GM21786 (cell line): Measurements from ENCODE around the gene TBX15.

Source experiments
- ATAC-seq: cut with Tn5 transposase; IDR thresholded peaks from one replicate; pipeline ENCODE4 v1.9.1; 2021; ENCODE audit not compliant: unreplicated experiment

The TBX15 gene

DNA sequence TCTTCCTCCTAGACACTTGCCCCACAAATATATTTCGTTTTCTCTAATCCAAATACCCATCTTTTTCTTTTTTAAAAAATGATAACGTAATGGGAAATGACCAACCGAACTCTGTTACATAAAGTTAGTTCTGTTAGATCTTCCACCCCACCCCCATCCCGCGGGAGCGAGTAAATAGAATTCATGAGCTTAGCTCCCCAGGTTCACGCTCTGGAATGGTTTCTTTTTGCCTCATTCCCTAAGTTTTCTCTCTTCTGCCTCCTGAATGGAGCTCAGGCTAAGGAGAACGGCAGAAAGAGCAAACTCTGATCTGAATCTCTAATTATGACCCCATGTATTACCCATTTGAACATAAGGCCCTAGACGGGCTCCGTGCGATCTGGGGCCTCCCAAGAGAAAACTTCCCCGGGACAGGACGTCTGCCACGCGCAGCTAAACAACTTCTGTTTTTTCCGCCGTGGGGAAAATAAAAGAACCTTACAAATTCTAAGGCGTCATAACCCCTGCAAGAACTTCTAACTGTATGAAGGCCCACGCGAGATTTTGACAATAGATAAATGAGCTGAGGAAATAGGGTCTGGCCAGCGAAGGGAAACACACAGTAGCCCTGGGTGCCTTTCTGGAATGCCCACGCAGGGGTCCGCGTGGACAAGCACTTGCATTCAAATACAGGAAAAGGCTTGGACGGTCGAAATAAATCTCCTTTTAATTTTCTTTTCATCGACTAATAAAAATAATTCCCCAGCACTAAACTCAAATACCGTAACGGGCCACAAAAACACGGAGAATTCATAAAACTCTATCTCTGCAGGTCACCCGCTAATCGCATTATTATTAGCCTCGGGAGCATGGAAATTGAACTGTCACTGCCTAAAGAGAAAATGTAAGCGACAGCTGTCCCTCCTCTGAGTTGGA is 2.2 kb downstream of the TBX15 start:
- ATAC-seq: no peak

DNA sequence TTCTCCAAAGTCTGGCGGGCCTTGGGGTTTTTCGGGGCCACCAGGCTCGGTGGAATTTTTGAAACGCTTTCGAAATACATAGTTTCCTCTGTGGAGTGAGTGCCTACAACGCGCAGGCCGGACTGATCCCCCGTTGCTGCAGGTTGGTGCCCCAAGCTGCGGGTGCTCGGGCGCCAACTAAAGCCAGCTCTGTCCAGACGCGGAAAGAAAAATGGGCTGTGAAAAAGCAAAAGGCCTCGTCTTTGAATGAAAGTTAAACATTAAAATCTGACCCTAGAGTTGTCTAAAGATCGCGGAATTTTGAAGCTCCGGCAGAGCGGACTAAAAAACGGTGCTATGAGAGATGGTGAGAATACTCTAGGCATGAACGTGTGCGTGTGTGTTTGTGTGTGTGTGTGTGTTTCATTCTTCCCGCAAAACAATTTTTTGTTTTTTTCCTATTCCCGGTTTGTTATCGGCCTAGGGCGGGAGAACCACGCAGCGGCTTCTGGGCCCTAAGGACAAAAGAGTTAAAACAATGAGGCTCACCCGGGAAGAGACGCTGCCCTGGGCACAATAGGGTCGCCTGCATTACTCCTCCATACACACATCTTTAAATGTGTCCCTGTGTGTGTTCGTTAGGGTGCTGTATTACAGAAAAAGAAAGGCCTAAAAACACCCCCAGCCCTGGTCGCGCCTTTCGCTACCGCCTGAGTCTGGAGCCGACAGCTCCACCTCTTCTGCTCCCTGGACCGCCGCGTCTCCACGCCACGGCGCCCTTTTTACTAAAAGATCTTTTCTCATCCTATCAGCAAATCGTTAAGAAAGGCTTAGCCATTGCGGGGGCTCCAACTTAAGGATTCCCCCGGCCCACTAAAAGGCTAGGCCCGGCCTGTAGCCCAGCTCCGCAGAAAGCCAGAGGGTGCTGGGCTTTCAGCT is 3.2 kb downstream of the TBX15 start:
- no peak for ATAC-seq

DNA sequence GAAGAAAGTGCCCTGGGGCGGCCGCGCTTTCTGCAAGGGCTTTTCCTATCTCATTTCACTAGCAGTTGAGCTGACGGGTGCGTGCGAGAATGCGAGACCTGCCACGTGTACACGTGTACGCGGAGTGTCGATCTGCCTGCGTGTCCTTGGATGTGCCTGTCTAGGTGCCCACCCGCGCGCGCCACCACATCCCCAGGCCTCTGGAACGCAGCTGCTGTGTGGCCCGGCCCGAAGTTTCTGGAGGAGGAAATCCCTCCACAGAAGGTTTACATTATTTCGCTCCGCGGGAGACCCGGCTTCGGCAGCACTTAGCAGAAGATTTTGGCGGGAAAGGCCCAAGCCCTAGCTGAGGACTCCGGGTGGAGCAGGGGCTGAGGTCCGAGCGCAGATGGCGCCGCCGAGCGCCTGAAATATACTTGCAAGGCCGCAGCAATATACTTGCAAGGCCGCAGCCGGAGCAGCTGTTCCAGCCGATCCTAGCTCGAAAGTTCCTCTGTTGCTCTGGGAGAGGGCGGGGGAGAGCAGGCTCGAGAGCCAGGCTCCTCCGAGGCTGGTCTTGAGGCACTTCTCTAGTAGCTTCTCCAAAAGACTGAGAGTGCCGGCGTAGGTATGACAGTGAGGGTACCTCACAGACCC is 3.9 kb downstream of the TBX15 start:
- no peak for ATAC-seq

DNA sequence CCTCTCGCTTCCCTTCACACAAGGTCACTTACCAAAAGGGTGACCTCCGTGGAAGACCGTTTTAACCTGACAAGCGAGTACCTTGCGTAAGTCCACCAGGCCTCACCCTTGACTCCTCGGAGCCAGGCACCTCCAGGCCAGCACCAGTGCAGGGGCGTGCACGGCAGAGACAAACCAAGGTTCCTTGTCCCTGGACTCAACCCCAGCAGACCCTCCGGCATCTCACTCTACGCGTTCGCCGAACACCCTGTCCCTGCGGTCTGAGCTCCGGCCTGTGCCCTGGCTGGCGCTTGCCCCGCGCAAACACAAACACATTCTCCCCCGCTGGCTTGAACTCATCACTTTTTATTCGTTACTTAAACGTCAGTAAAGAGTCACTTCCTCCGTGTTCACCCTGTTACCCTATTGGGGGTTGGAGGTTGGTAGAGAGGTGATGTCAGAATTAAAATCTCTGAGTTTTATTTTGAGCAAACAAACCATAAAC is 4.5 kb downstream of the TBX15 start:
- ATAC-seq: no peak

DNA sequence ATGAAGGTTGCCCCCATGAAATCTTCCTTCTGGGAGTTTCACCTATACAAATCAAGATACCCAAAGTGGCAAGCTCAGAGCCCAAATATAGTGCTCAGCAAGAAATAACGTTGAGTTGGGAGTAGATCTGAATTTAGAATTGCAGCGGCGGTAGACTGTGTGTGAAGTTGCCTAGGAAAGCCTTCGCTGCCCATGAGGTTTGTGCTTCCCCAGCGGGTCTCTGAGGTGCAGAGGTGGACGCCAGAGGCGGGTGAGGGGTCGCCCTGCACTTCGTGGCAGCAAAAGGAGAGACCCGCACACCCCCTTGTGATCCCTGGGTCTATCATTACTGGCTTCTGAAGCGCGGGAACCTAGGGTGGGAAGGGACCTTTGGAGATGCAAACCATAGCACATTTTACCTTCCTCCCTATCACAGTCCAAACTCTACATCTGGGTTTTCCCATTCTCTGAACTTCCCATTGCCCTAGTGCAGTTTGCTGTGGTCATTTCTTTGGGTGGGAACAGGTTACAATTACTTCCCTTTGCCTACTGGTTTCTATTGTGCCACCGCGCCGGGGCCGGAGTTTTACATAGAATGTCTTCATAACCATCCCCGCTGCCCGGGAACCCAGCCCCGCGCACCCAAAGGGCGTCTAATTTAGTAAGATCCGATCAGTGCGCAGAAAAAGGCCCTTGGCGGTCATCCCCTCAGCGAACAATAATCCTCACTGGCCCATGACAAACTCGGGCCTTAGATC is 5.2 kb downstream of the TBX15 start:
- no peak for ATAC-seq

DNA sequence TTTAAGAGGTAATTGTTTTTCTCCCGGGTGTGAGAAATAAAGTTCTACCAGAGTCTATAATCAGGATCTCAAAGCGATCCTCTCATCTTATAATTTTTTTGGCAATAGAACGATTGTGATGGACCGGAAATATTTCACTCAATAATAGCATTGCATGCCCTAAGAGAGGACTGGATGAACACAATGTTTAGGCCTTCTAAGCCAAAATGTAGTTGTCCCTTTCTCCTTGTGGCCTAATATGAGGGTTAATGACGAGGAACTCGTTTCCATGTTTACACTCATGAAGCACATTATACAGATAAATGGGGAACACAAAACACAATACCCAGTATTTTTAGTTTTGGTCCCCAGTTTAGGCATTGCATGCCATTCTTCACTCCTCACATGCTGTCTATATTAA is 5.9 kb downstream of the TBX15 start:
- ATAC-seq: no peak

DNA sequence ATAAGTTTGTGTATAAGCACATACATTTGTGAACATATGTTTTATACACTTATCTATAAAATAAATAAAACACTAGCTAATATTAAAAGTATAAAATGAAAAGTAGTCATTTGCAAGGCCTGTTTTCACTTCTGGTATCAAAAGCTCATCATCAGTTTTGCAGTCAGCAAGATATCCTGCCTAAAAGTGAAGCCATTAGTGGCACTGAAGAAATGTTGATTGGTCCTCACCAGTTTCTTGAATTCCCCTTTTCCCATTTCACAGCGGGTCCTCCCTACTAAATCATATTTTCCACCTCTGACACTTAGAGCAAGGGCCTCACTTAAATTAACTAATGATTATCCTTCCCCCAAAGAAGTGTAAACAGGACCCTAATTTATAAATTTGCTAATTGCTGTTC is 6.7 kb downstream of the TBX15 start:
- ATAC-seq: no peak

DNA sequence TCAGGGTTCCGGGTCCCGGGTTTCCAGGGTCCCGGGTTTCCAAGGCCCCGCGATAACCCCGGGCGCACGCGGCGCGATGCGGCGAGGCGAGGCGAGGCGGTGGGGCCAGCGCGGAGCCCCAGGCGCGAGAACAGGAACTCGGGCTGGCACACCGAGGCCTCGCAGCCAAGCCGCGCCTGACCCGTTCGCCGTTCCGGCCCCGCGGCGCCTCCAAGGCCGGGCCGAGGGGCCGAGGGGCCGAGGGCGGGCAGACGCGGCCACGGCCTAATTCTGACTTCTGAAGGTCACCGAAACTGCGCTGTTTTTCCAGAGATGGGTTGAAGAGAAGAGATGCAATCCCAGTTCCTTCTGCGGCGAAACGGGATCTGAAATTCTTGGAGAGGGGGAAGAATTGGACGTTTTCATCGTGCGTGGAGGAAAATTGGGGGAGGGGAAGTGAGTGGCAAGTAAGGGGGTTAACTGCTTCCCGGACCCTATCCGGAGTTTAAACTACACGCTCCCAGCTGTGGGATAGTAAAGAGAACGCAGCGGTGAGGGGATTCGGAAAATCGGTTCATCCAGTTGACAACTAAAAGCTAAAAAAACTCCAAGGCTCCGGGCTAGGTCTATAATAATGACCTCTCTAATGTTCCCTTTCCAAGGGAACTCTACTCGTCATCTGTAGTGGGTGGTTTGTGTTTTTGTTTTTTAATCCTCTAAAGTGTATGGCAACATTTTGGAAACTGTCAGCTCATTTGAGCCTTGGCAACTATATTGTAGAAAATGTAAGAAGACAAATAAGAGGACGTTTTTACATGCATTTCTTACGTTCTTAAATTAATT is 8.2 kb downstream of the TBX15 start:
- ATAC-seq: no peak

DNA sequence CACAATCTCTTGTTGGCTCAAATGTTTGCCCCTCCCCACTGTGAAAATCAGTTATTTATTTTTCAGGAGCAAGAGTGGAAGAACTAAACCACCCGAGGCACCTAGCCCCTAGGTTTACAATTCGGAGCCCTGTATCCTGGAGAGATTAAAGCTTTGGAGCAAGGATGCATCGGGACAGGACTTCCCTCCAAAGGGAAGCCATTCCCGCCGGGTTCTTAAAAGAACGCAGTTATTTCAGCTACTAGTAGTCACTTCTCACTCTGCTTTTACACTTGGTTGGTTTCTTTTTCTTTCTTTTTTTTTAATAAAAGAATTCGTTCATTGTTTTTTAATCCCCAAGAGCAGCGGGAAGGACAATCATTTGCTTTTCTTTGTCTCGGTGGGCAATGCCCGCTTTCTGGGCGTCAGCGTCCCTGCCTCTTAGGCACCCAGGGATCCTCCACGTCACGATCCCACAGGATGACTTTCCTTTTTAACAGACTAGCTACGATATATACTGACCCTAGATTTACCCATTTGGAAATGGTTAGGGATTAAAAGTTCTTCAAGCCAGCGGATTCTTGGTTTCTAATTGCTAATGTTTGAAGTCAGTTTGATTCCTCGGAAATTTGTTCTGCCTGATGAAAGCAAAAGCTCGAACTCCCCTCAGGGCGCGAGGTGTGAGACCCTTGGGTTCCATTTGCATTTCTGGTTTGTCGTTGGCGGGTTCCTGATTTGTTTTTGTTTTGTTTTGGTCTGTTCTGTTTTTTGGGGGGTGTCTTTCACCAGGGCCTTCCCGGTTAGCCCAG is 9.0 kb downstream of the TBX15 start:
- no peak for ATAC-seq

DNA sequence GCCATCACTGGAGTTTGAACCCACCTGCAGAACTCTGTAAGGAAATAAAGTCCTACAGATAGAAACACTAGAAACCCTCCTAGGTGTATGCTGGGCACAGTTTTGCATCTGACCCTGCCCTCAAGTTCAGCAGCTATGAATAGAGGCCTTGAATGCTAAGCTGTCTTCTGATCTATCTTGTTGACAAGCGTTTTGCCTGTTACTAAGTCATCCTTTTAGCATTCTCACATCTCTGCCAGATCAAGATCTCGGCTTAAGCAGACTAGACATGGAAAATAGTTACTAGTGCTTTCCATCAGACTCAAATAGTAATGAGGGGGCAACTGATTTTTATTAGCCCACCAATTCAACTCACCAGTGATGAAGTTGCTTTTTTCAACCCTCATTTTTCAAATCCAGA is 10.5 kb downstream of the TBX15 start:
- ATAC-seq: no peak

DNA sequence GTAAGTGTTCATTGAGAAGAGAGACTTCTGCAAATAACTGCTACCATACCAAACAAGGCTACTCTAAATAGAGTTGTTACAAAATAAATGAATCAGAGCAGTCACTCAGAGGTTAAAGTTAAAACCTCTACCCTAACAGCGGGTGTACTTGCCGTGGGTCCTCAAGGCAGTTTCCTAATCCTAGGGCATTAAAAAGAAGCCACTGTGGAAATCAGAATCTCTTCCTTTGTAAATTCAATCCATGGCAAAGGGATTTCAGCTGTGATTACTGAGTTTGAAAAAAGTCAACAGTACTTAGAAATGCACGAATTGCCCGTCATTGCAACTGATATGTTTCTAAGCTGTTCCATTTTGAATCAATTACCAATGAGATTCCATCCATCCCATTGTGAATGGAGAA is 13.5 kb downstream of the TBX15 start:
- ATAC-seq: no peak

DNA sequence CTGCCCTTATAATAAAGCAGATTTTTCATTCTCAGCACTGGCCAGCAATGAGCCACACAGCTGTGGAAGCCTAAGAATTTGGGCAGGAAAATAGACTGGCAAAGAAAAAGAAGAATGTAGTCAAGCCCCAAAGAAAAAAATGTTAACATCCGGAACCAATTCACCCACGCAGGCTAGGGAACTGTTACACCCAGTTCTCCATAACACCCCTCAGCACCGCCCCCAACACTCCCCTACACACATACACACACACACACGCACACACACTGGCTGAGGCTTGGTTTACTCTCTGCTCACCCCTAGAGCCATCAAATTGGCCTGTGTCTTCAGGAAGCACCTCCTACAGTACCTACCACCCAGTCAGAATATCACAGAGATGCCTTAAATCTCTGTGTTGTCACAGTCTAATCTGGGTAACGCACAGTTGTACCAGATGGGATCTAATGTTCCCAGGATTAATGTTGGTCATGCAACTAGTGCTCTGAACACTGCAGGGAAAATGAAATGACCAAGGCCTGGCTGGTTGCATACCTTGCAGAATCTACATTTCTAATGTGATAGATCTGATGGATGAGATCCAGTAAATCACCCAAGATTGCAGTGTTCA is 14.5 kb downstream of the TBX15 start:
- no peak for ATAC-seq

DNA sequence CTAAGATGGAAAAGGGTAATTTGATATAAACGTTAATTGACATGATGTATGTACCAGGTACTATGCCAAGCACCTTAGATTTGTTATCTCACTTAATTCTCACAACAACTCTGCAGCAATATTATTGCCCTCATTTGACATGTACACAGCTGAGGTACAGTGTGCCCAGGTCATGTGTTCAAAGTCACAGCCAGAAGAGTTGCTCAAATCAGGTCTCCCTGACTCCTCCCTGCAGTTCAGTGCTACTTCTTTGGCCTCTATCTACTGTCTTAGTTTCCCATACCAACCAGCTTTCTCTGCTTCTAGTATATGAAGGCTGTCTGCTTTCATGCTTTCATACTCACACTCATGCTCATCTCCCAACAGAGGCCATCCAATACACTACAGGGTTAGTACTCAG is 15.1 kb downstream of the TBX15 start:
- no peak for ATAC-seq

DNA sequence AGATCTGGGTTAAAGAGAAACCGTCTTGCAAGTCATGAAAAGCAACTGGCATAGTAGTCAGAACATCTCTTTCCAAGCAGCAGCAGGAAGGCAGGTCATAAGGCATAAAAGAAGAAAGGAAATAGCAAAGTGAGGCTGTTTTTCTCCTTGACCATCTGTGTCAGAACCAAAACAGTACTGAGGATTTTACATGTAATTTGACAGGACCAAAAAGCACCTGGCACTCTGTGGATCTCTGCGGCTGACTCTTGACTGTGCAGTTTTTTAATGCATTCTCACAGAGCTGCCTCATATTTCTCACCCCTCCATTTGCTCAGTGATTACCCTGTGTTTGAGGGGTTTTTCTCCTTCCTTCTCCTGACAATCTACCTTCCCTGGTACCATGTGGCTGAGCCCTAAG is 17.7 kb downstream of the TBX15 start:
- ATAC-seq: no peak

DNA sequence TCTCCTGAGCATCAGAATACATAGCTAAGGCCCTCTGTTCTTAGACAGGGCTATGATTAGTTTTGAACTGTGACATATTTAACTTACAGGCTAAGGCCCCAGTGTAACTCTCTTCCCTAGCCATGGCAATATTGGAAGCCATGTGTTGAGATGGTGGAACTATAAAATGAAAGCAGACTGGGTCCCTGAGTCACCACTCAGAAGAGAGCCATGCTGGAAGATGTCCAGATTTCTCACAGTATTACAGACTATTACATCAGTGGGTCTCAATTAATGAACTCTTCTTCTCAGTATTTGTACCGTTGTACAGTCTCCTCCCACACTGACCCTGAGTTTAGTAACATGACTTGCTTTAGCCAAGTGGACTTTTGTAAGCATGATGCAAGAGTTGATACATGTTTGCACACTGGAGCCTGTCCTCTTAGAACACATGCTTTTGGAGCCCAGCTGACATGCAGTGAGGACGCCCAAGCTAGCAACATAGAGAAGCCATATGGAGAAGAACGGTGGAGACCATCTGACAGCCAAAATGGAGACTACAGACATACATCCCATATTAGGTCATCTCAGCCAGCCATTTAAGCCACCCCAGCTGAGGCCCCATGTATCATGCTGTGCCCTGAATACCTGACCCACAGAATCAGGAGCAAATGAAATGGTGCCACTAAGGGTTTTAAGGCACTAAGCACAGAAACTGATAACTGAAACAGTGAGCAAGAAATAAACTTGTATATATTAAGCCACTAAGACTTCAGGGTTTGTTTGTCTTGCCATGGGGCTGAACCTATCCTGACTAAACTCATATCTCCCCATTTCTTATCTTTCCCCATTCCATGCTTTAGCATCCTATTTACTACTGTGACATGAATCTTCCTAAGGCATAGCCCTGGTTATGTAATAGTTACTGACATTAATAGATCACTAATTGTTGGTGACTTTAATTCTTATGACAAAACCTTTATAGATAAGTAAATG is 24.4 kb downstream of the TBX15 start:
- ATAC-seq: no peak

DNA sequence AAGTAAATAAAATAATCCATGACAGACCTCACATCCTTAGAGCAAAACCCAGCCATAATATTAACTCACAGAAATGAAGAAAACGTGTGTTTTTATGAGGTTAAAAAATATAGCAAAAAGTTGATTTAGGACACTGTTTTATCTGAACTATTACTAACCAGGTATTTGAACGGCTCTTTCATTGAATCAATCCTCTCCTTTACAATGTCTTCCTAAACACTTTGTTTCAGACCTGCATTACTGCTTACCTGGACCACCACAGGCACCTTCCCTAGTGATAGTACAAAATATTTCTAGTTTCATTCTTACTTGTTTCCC is 25.0 kb downstream of the TBX15 start:
- no peak for ATAC-seq

DNA sequence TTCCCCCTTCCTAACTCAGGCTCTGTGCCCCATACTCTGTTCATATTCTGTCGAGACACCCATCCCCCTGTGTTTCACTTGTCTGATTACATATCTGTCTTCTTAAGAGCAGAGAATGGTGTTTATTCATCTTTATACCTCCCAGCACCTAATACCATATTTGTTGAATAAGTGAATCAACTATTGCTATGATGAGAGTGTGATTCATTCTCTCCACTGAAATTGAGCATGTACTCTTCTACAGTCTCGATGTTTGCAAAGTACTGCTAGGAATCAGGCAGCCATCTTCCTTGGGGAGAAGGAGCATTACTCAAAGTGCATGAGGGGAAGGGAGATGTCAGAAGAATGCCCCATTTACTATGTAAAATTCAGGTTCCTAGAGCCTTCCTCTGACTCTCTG is 27.0 kb downstream of the TBX15 start:
- no peak for ATAC-seq
